ENCODE measurements around the gene ELFN1.

ELFN1 gene

GRCh38 chr7:1745018-1745532 lies 75.0 kb downstream of the ELFN1 start:
- DNase-seq = no peak

- DNase-seq = no peak
Observed at GRCh38 chr7:1745576-1746490, 75.8 kb downstream of the ELFN1 start.

GRCh38 chr7:1746491-1746975 lies 76.5 kb downstream of the ELFN1 start:
- DNase-seq = no peak

- no peak for DNase-seq
Observed at GRCh38 chr7:1747004-1747801, 77.1 kb downstream of the ELFN1 start.

GRCh38 chr7:1748076-1748838 lies 78.2 kb downstream of the ELFN1 start:
- DNase-seq = no peak

- no peak for DNase-seq
Observed at GRCh38 chr7:1748839-1749173, 78.7 kb downstream of the ELFN1 start.

- no peak for DNase-seq
Observed at GRCh38 chr7:1749351-1749863, 79.3 kb downstream of the ELFN1 start.

GRCh38 chr7:1749864-1750466 lies 79.9 kb downstream of the ELFN1 start:
- DNase-seq = no peak

- no peak for DNase-seq
Observed at GRCh38 chr7:1750541-1751021, 80.5 kb downstream of the ELFN1 start.

GRCh38 chr7:1752111-1752510 lies 82.0 kb downstream of the ELFN1 start:
- no peak for DNase-seq

GRCh38 chr7:1752771-1753563 lies 82.9 kb downstream of the ELFN1 start:
- DNase-seq = no peak

GRCh38 chr7:1753564-1753867 lies 83.4 kb downstream of the ELFN1 start:
- DNase-seq = no peak

- DNase-seq = no peak
Observed at GRCh38 chr7:1754345-1754908, 84.3 kb downstream of the ELFN1 start.

- no peak for DNase-seq
Observed at GRCh38 chr7:1755783-1756625, 85.9 kb downstream of the ELFN1 start.

GRCh38 chr7:1757601-1758000 lies 87.5 kb downstream of the ELFN1 start:
- DNase-seq = no peak

GRCh38 chr7:1758028-1758858 lies 88.2 kb downstream of the ELFN1 start:
- no peak for DNase-seq

- no peak for DNase-seq
Observed at GRCh38 chr7:1758859-1759521, 88.9 kb downstream of the ELFN1 start.

- no peak for DNase-seq
Observed at GRCh38 chr7:1761097-1761496, 91.0 kb downstream of the ELFN1 start.

- no peak for DNase-seq
Observed at GRCh38 chr7:1761774-1762173, 91.7 kb downstream of the ELFN1 start.
